DMS79 treated with DMSO at 0.1 percent for 48 hours (cell line): ENCODE data around the gene HAUS8.
"Not testable (repeated sequence)": the region's sequence is repeated elsewhere in the genome, so short reads cannot be mapped to it uniquely, and the experiment has no call there.

Experiments
- DNase-seq: peaks from one replicate; lab custom pipeline; 2025; lab: John Stamatoyannopoulos, UW

The HAUS8 gene

DNA sequence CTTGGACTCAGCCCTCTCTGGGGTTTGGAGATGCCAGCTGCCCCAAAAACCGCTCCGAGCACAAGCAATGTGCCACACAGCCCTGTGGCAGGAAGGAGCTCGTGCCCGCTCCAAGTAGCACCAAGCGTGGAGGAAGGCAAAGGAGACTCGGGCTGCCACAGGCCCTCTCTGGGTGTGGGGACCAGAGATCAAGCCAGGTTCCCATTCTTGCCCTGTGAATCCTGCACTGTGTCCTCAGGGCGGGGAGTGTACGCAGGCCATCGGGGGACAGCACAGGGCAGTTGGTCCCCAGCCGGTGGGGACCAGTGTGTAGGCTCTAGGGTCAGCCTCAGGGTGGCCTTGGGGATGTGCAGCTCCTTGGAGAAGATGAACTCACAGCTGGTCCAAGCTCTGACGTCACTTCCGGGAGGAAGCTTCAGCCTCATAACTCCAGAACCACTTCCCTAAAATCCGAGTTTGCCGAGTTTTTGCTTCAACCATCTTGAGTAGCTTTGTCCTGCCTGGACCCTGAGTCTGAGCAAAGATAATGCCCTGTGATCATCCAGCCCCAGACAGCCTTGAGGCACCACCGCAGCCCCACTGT is 39.3 kb downstream of the HAUS8 start:
- no peak for DNase-seq

DNA sequence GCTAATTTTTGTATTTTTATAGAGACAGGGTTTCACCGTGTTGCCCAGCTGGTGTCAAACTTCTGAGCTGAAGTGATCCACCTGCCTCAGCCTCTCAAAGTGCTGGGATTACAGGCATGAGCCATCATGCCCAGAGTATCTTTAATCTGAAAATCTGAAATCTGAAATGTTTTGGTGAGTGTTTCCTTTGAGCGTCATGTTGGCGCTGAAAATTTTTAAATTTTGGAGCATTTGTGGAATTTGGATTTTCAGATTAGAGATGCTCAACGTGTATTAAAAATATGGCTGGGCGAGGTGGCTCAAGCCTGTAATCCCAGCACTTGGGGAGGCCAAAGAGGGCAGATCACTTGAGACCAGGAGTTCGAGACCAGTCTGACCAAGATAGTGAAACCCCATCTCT is 43.5 kb downstream of the HAUS8 start:
- no peak for DNase-seq

DNA sequence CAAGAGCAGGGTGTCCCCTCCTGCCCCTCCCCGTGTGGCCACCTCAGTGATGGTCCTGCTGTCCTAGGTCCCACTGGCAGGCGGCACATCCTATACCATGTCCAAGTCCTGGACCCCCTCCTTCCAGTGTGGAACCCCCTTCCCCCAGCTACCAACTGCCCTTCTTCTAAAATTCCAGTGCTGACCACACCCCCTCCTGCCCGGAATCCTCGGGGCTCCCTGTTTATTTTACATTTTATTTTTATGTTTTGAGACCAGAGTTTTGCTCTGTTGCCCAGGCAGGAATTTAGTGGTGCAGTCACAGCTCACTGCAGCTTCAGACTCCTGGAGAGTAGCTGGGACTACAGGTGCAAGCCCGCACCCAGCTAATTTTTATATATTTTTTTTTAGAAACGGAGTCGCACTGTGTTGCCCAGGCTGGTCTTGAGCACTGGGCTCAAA is 47.7 kb downstream of the HAUS8 start:
- DNase-seq: no peak

- no peak for DNase-seq
Measured at GRCh38 chr19:17026706-17027534, 48.3 kb downstream of the HAUS8 start, which contains the start of gene CPAMD8. CPAMD8 (minus strand) TSS chr19:17026810; CDS start chr19:17026642, 168 bp downstream.

GRCh38 chr19:17025991-17026658 is 49.1 kb downstream of the HAUS8 start:
- peak; percentile 9 for DNase-seq

GRCh38 chr19:17025361-17025760 is 49.9 kb downstream of the HAUS8 start:
- DNase-seq: no peak

- not testable (repeated sequence) for DNase-seq
Measured at GRCh38 chr19:17024941-17025340, 50.3 kb downstream of the HAUS8 start.

- DNase-seq: no peak
Measured at GRCh38 chr19:17023805-17024204, 51.4 kb downstream of the HAUS8 start.

- DNase-seq: no peak
Measured at GRCh38 chr19:17022738-17023137, 52.5 kb downstream of the HAUS8 start.

DNA sequence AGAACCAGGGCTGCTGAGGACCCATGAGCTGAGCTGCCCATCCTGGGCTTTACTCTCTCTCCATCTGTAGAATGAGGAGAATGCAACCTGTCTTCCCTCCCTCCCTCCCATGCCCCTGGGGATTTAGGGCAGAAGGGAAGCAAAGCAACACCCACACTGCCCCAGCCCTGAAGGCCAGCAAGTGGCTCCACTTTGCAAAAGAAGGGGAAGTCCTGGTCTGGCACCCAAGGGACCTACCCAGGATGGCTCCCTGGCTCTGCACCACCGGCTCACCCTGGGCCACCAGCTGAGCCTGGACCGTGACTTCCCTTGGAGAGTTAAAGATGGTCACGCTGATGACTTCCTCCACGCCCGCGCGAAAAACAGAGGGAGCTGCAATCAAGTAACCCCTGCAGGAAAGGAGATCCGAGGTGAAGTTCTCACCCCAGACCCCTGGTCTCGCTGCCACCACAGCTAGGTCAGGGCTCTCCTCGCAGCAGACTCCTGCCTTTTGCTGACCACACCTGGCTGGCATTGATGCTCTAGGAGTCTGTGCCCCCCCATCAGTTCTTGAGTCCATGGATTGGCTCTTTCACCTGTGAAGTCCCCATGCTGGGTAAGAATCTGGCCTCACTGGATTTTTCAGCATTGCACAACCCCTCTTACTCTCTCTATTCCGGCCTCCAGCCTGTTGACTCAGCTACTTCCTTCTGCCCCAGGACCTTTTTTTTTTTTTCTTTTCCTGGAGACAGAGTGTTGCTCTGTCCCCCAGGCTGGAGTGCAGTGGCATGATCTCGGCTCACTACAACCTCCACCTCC is 53.3 kb downstream of the HAUS8 start:
- no peak for DNase-seq

- DNase-seq: no peak
Measured at GRCh38 chr19:17021328-17021727, 53.9 kb downstream of the HAUS8 start.

GRCh38 chr19:17020823-17021222 is 54.4 kb downstream of the HAUS8 start:
- DNase-seq: no peak

GRCh38 chr19:17020385-17020784 is 54.9 kb downstream of the HAUS8 start:
- DNase-seq: peak; percentile 12

- DNase-seq: not testable (repeated sequence)
Measured at GRCh38 chr19:17014212-17014861, 60.9 kb downstream of the HAUS8 start.

DNA sequence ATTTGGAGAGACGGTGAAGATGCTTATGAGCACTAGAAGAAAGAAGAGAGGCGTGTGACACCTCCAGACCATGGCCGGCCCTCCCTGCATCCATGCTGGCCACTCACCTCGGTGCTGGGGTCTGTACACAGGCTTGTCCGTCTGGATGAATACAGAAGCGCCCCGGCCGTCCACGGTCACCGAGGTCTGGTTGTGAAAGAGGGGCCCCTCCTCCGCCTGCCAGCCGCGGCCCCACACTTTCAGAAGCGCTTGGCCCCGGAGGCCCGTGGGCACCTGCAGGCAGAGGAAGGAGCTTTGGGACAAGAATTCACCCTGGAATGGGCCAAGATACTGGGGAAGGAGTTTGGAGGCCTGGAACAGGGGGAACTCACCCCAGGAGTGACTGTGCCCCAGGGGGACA is 63.8 kb downstream of the HAUS8 start:
- DNase-seq: no peak

DNA sequence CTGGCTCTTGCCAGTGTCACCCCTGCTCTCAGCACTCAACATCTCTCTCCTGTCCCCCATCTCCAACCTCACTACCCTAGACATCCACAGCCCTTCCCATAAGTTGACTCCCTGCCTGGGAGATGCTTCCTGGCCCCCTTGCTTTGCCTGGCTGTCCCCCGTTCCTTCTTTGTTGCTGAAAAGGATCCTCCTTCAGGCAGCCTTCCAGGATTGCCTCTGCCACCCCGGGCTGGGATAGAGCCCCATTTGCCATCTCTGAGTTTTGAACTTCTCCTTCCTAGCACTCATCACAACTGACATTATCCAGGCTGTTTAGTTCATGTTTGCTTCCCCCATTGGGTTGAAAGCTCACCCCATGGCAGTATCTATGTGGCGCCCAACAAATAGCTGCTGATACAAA is 68.7 kb downstream of the HAUS8 start:
- DNase-seq: no peak

GRCh38 chr19:17005000-17005399 is 70.3 kb downstream of the HAUS8 start:
- no peak for DNase-seq

GRCh38 chr19:17004386-17004785 is 70.9 kb downstream of the HAUS8 start:
- DNase-seq: no peak

- DNase-seq: no peak
Measured at GRCh38 chr19:17002455-17002854, 72.8 kb downstream of the HAUS8 start.

DNA sequence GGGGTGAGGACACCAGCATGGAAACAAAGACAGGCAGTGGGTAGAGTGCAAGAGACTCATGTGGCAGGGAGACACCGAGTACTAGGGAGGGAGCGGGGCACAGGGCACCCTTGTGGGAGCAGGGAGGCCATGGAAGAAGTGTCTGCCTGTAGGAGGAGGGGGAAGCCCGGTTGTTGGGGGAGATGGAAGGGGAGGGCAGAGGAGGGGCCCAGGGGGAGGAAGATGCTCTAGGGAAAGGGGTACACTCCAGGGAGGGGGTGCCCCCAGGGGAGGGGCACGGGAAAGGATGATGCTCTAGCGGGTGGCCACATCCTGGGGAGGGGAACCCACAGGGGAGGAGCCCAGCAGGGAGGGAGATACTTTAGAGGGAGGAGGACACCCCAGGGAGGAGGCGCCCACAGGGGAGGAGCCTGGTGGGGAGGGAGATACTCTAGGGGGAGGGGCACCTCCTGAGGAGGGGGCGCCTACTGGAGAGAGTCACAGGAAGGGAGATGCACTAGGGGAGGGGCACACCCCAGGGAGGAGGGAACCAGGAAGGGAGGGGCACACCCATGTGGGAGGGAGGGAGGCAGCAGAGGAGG is 73.6 kb downstream of the HAUS8 start:
- no peak for DNase-seq
